GM12878 (cell line): ENCODE measurements around the gene IKZF5. TPM values are rescaled to one million over a fixed set of nuclear protein-coding genes. Genes with fewer than 3 reads are reported as not detected.

ENCODE experiments used
- ATAC-seq: fragments of 200-7000 bp; cut with Tn5 transposase; 3 replicates; pipeline ENCODE4 v1.9.1; 2020; ENCODE audit warnings: mild to moderate bottlenecking, moderate library complexity
- BruUV-seq: library from RNA; stranded (reverse); fragments of 400-500 nt; replicated peaks from 2 replicates; lab custom pipeline; 2021; lab: Mats Ljungman, UMichigan
- CTCF ChIA-PET: fragments of 300-600 bp; sonication (Branson Sonifier 250); formaldehyde crosslinking; extraction: SDS; loops from one replicate; lab custom pipeline; 2021; ENCODE audit warnings: inconsistent platforms; lab: Yijun Ruan, JAX
- POLR2A ChIA-PET: fragments of 350-600 bp; formaldehyde crosslinking; extraction: SDS; loops from one replicate; lab custom pipeline; 2021; ENCODE audit warnings: inconsistent platforms; lab: Charles Lee
- RAD21 ChIA-PET: fragments of 300-600 bp; sonication (Branson Sonifier 250); formaldehyde crosslinking; loops from one replicate; lab custom pipeline; 2023; ENCODE audit warnings: antibody characterized with exemption; ENCODE audit not compliant: unreplicated experiment; lab: Charles Lee
- SMC1A ChIA-PET: fragments of 300-600 bp; sonication (Branson Sonifier 250); formaldehyde crosslinking; loops from one replicate; lab custom pipeline; 2023; ENCODE audit not compliant: unreplicated experiment, uncharacterized antibody; lab: Charles Lee
- DNase-seq: peaks from one replicate; pipeline ENCODE4 v3.0.0-alpha.2; 2011; ENCODE audit warnings: low read depth, low spot score
- FAIRE-seq: peaks from 3 replicates; lab custom pipeline; 2011; peaks lifted over from hg19 to GRCh38; lab: Jason Lieb, UNC
- H2AFZ ChIP-seq: 2 replicates; pipeline ENCODE4 v1.6.0; 2011; ENCODE audit warnings: low read depth, low read length, control low read depth; ENCODE audit not compliant: control insufficient read depth
- H3K27ac ChIP-seq: 2 replicates; pipeline ENCODE4 v1.5.1; 2011; ENCODE audit warnings: control low read depth; ENCODE audit not compliant: control insufficient read depth, insufficient read depth
- H3K27me3 ChIP-seq, 2 experiments: replicated peaks in 1 of 2; 2 replicates each; pipeline versions ENCODE4 v1.6.0 to v1.6.1; 2011; ENCODE audit warnings: low read length in 1 of 2; ENCODE audit not compliant: control insufficient read depth in 2 of 2, insufficient read depth in 2 of 2
- H3K36me3 ChIP-seq, 2 experiments: 2 replicates each; pipeline ENCODE4 v1.5.1; 2011; ENCODE audit warnings: low read length in 1 of 2; ENCODE audit not compliant: control insufficient read depth in 2 of 2, insufficient read depth in 2 of 2
- H3K4me1 ChIP-seq: 2 replicates; pipeline ENCODE4 v1.6.1; 2011; ENCODE audit warnings: mild to moderate bottlenecking, low read length, moderate library complexity, mixed read lengths; ENCODE audit not compliant: control insufficient read depth, insufficient read depth
- H3K4me2 ChIP-seq: 2 replicates; pipeline ENCODE4 v1.6.0; 2011; ENCODE audit warnings: control low read depth; ENCODE audit not compliant: control insufficient read depth, insufficient read depth
- H3K4me3 ChIP-seq: fragments of 200-600 bp; sonication (generic); 2 replicates; pipeline ENCODE4 v1.5.1; 2016
- H3K79me2 ChIP-seq: 2 replicates; pipeline ENCODE4 v1.6.0; 2011; ENCODE audit warnings: low read length; ENCODE audit not compliant: control insufficient read depth, insufficient read depth
- H3K9ac ChIP-seq: 2 replicates; pipeline ENCODE4 v1.8.0; 2011; ENCODE audit warnings: low read length, control low read depth, mixed read lengths; ENCODE audit not compliant: control insufficient read depth, insufficient read depth
- H3K9me3 ChIP-seq: replicated peaks from 3 replicates; pipeline ENCODE4 v1.5.1; 2011; ENCODE audit warnings: mild to moderate bottlenecking, low read length; ENCODE audit not compliant: control insufficient read depth, insufficient read depth
- H4K20me1 ChIP-seq: 2 replicates; pipeline ENCODE4 v1.6.0; 2011; ENCODE audit not compliant: control insufficient read depth, insufficient read depth
- CTCF ChIP-seq, 3 experiments: IDR thresholded peaks in 2 of 3; conservative IDR thresholded peaks in 1 of 3; 2 replicates each; pipeline ENCODE4 v1.5.1; 2011; ENCODE audit warnings: low read depth in 3 of 3, low read length in 3 of 3, mild to moderate bottlenecking in 3 of 3, control low read depth in 2 of 3, moderate library complexity in 2 of 3, inconsistent platforms in 1 of 3, mixed read lengths in 1 of 3; ENCODE audit not compliant: control insufficient read depth in 2 of 3, insufficient read depth in 1 of 3; ENCODE audit errors: extremely low read depth in 1 of 3
- NR2C2 ChIP-seq: IDR thresholded peaks from 2 replicates; pipeline ENCODE4 v1.6.1; 2011; ENCODE audit warnings: borderline replicate concordance, low read depth; ENCODE audit not compliant: control insufficient read depth, insufficient read length
- RAD21 ChIP-seq: IDR thresholded peaks from 2 replicates; pipeline ENCODE4 v1.6.1; 2011; ENCODE audit warnings: mild to moderate bottlenecking, low read depth, low read length, moderate library complexity; ENCODE audit not compliant: insufficient read depth
- WGBS: methylation state at CpG from one replicate; pipeline ENCODE4 v1.1.6; 2016; ENCODE audit warnings: low lambda C conversion rate; ENCODE audit not compliant: insufficient replicate concordance, insufficient coverage; ENCODE audit errors: missing lambda C conversion rate; 5-methylcytosine and 5-hydroxymethylcytosine counted together
- in situ Hi-C: fragments of 300-500 bp; cut with MboI; formaldehyde crosslinking; loops from 9 replicates; pipeline ENCODE4 v1.14.3; 2018; ENCODE audit warnings: mixed read lengths
- intact Hi-C: fragments of 100-400 bp; cut with micrococcal nuclease; formaldehyde crosslinking; loops from one replicate; pipeline ENCODE4 v1.14.2; 2022; ENCODE audit not compliant: unreplicated experiment
- polyA plus RNA-seq, 11 experiments: library from polyadenylated mRNA; depleted of rRNA in 4 of 11; unstranded in 6 of 11; stranded (reverse) in 5 of 11; fragments of >200 nt; fragmentation: Nextera tagmentation in 4 of 11; fragmentation: Illumina TruSeq in 1 of 11; extraction: Ambion mirVana in 4 of 11; extraction: Trizol in 1 of 11; gene quantifications; 1 replicate in 1 of 11; 2 replicates in 10 of 11; pipeline versions ENCODE4 v1.2.1 to v1.2.3, GENCODE V29; 2011 to 2016; ENCODE audit warnings: inconsistent platforms in 2 of 11, missing spikeins in 2 of 11, low read depth in 1 of 11
- total RNA-seq, 4 experiments: library from RNA; depleted of rRNA in 3 of 4; stranded (reverse); fragments of >200 nt in 3 of 4; fragmentation: Illumina TruSeq in 1 of 4; extraction: Trizol in 1 of 4; gene quantifications; 2 replicates each; pipeline versions ENCODE4 v1.2.1 to v1.2.3, GENCODE V29; 2013 to 2021

The IKZF5 gene
- total and polyA plus RNA-seq, 10 of the 15 experiments (the other 5 are each of a cell fraction or from before 2014, with no cell fraction given): 5.3 to 23.2 (median 11.8) TPM

DNA sequence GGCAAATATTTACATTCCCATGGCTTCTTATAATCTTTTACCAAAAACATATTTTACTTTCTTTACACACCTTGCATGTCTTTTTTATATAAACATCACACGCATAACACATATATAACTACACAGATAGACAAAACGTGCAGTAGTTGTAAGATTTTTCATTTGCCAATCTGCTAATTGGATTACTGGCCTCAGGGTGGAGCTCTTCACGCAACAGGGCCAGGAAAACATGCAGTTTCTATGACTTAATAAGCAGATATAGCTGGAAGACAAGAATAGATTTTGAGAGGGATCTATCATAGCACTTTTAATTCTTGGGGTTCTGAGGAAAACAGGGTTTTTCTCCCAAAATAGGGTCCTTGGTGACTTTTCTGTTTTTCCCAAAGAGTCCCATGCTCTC lies 12.9 kb upstream of the IKZF5 start:
- no peaks in the 10 kb centered on the region; the same call in 2 of the 3 replicates for H3K9me3 ChIP-seq
- SMC1A ChIA-PET: interaction anchor here (1.2 to 2.1 kb wide), 8 partner anchors 9 to 537 kb away, joined by 3 to 7 read pairs (median 4); no protein-coding TSS in a partner anchor
- no peak overlapping the region for H3K4me2 ChIP-seq
- no peaks in the 10 kb centered on the region for H3K36me3 ChIP-seq
- peak; percentile 51; the same call in 1 of the 3 replicates for ATAC-seq
- H3K79me2 ChIP-seq: no peaks in the 10 kb centered on the region
- POLR2A ChIA-PET: interaction anchor here (1.3 to 1.6 kb wide), 2 partner anchors 9 to 11 kb away, joined by 3 to 4 read pairs; no protein-coding TSS in a partner anchor
- no peak for DNase-seq
- RAD21 ChIA-PET: interaction anchor here (1.0 kb wide), 1 partner anchor 40 kb away, joined by 4 read pairs; no protein-coding TSS in a partner anchor
- H3K9ac ChIP-seq: no peak overlapping the region
- no peak overlapping the region for H3K4me3 ChIP-seq
- WGBS: 78% methylated on average over 3 of the region's 3 CpGs
- H4K20me1 ChIP-seq: no peaks in the 10 kb centered on the region
- no peaks in the 10 kb centered on the region for H3K4me1 ChIP-seq
- no peak for FAIRE-seq
- no peak overlapping the region for H3K27ac ChIP-seq
- CTCF ChIA-PET: interaction anchor here (0.6 to 4.3 kb wide), 17 partner anchors 8 to 1524 kb away, joined by 3 to 38 read pairs (median 5); partner anchors contain the start of genes BUB3, IKZF5 and PSTK
- BruUV-seq: no TSS peak
- TF ChIP-seq NR2C2 (no peak), CTCF (IDR thresholded peaks at IDR 0.05 in 2 of 3, conservative IDR thresholded peaks at IDR 0.05 in 1 of 3; ENCODE audit: control insufficient read depth in 2 of 3, extremely low read depth in 1 of 3, insufficient read depth in 1 of 3, low read depth in 3 of 3, low read length in 3 of 3) (peak; percentile 36 to 47 (median 40)), RAD21 (peak; percentile 37)
- no peaks in the 10 kb centered on the region for H3K27me3 ChIP-seq
- in situ Hi-C loops: no loop called here
- no peak overlapping the region for H2AFZ ChIP-seq
- intact Hi-C loops: no loop called here
